GM19035 (cell line): ENCODE measurements around the gene MIA2.
"Not testable (repeated sequence)": the region's sequence is repeated elsewhere in the genome, so short reads cannot be mapped to it uniquely, and the experiment has no call there.

Experiments used
- ATAC-seq: cut with Tn5 transposase; IDR thresholded peaks from one replicate; pipeline ENCODE4 v1.9.1; 2021; ENCODE audit not compliant: unreplicated experiment

The MIA2 gene

DNA sequence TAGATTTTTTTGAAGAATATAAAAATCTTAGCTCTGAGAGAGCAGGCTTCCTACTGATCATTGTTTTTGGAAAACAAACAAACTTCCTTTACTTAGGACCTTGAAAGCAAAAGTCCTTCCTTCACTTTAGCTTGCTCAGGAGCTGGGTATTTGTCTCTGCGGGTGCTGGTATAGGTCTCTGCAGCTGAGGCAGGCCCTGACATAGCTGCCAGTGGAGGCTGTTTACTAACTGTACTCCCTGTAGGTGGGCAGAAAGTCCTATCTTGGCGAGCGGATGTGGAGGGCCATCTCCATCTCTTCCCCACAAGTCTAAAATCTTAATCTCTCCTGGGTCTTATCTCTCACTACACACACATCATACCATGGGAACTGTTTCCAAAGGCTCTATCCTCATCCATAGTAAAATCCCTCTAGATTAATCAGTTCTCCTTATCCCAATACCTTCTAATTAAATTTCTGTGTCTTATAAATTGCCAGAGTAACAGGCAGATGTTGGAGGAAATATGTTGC lies 4.1 kb upstream of the MIA2 start:
- ATAC-seq, result no peak

GRCh38 chr14:39230416-39231035 lies 3.2 kb upstream of the MIA2 start:
- ATAC-seq, result no peak

DNA sequence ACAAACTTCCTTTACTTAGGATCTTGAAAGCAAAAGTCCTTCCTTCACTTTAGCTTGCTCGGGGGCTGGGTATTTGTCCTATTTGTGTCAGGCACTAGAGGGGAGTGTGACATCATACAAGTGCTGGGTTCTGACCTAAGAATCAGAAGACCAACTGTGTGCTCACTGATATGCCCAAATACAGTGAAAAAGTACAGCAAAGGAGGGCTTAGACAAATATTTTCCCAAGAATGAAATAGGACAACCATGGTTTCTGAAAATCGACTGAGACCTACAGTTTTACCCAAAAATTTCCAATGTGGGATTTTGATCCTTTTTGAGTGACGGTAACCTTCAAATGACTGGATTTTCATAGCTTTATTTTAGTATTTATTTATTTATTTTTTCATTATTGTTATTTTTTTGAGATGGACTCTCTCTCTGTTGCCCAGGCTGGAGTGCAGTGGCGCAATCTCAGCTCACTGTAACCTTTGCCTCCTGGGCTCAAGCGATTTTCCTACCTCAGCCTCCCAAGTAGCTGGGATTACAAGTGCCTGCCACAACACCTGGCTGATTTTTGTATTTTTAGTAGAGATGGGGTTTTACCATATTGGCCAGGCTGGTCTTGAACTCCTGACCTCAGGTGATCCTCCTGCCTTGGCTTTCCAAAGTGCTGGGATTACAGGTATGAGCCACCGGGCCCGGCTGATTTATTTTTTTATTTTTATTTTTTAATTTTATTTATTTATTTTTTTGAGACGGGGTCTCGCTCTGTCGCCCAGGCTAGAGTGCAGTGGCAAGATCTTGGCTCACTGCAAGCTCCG lies 1.8 kb upstream of the MIA2 start:
- peak; percentile 86 for ATAC-seq

- ATAC-seq, result no peak
These were observed 930 bp upstream of the MIA2 start for GRCh38 chr14:39232554-39233415.

- ATAC-seq, result not testable (repeated sequence)
These were observed 1.3 kb downstream of the MIA2 start for GRCh38 chr14:39234986-39235385.

DNA sequence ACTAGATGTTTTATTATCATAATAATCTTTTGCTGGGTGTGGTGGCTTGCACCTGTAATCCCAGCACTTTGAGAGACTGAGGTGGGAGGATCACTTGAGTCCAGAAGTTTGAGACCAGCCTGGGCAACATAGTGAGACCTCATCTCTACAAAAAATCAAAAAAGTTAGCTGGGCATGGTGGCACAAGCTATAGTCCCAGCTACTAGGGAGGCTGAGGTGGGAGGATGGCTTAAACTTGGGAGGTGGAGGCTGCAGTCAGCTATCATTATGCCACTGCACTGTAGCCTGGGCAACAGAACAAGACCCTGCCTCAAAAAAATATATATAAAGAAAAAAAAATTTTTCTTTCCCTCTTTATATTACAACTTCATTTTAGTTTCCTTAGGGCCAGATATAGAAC lies 1.8 kb downstream of the MIA2 start:
- ATAC-seq, result not testable (repeated sequence)

DNA sequence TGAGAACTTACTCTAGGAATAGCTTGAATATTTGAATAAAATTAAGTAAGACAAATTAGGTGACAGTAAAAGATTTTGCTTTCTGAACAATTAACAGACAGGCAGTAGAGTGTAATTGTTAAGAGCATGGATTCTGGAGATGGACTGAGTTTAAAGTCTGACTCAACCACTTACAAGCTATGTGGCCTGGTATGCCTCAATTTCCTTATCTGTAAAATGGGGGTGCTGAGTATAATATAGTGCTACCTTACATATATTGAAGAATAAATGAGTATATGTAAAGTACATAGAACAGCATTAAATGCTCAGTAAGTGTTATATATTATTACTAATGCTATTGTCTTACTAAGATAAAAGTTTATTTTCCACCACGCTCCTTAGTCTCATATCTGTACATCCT lies 7.1 kb downstream of the MIA2 start:
- ATAC-seq, result no peak

GRCh38 chr14:39241637-39242036 lies 7.9 kb downstream of the MIA2 start:
- ATAC-seq, result no peak

GRCh38 chr14:39243831-39244230 lies 10.1 kb downstream of the MIA2 start:
- ATAC-seq, result no peak

GRCh38 chr14:39246618-39247017 lies 12.9 kb downstream of the MIA2 start:
- ATAC-seq, result no peak

DNA sequence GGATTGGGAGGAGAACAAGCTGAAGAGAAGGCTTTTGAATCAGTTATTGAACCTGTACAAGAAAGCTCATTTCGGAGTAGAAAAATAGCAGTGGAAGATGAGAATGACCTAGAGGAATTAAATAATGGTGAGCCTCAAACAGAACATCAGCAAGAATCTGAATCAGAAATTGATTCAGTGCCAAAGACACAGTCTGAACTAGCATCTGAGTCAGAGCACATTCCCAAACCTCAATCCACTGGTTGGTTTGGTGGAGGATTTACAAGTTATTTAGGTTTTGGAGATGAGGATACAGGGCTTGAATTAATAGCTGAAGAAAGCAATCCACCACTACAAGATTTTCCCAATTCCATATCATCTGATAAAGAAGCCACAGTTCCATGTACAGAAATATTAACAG lies 13.5 kb downstream of the MIA2 start:
- ATAC-seq, result no peak

GRCh38 chr14:39251547-39251946 lies 17.8 kb downstream of the MIA2 start:
- no peak for ATAC-seq

GRCh38 chr14:39257388-39257787 lies 23.7 kb downstream of the MIA2 start:
- not testable (repeated sequence) for ATAC-seq

- ATAC-seq, result no peak
These were observed 25.2 kb downstream of the MIA2 start for GRCh38 chr14:39258782-39259545.

DNA sequence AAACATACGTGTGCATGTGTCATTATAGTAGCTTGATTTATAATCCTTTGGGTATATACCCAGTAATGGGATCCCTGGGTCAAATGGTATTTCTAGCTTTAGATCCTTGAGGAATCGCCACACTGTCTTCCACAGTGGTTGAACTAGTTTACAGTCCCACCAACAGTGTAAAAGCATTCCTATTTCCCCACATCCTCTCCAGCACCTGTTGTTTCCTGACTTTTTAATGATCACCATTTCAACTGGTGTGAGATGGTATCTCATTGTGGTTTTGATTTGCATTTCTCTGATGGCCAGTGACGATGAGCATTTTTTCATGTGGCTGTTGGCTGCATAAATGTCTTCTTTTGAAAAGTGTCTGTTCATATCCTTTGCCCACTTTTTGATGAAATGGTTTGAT lies 26.4 kb downstream of the MIA2 start:
- ATAC-seq, result not testable (repeated sequence)

DNA sequence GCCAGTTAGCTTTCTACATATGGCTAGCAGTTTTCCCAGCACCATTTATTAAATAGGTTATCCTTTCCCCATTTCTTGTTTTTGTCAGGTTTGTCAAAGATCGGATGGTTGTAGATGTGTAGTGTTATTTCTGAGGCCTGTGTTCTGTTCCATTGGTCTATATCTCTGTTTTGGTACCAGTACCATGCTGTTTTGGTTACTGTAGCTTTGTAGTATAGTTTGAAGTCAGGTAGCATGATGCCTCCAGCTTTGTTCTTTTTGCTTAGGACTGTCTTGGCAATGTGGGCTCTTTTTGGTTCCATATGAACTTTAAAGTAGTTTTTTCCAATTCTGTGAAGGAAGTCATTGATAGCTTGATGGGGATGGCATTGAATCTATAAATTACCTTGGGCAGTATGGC lies 28.5 kb downstream of the MIA2 start:
- ATAC-seq, result not testable (repeated sequence)

DNA sequence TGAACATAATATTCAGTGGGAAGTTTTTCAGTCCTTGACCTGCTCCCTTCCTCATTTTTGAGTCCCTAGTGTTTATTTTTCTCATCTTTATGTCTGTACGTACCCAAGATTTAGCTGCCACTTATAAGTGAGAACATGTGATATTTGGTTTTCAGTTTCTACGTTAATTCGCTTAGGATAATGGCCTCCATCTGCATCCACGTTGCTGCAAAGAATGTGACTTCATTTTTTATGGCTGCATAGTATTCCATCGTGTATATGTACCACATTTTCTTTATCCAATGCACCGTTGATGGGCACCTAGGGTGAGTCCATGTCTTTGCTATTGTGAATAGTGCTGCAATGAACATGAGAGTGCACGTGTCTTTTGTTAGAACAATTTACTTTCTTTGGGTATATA lies 30.3 kb downstream of the MIA2 start:
- ATAC-seq, result no peak

DNA sequence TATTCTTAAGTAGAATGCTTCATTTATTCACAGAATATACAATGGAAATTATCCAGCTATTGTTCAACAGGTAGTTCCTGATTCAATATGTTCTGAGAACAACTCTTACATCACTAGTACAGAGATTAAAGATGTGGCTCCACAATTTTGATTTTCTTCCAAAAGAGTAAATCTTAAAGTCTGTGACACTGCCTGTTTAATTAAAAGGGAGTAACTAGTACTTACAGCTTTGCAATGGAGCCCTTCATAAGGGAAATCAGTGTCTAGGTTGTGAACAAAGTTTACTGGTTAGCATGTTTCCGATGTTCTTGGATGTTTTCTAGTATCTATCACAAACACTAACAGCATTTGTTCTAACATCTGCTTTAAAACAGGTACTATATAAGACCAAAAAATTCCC lies 30.8 kb downstream of the MIA2 start:
- ATAC-seq, result no peak

DNA sequence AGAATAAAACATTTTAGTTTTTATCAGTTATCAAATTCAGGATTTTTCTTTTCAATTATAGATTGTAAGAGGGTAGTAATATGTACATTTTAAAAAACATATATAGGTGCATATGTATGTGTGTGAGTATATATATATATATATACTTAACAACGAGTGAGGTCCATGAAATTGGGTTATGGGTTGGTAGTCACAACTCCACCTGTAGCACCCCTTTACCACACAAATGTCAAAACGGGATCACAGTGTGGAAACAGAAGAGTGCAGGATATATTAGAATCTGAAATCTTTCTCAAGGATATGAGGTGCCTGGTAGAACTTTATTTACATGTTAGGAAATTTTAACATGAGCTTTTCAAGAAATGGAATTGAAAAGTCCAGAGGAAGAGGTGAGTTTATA lies 31.3 kb downstream of the MIA2 start:
- no peak for ATAC-seq

DNA sequence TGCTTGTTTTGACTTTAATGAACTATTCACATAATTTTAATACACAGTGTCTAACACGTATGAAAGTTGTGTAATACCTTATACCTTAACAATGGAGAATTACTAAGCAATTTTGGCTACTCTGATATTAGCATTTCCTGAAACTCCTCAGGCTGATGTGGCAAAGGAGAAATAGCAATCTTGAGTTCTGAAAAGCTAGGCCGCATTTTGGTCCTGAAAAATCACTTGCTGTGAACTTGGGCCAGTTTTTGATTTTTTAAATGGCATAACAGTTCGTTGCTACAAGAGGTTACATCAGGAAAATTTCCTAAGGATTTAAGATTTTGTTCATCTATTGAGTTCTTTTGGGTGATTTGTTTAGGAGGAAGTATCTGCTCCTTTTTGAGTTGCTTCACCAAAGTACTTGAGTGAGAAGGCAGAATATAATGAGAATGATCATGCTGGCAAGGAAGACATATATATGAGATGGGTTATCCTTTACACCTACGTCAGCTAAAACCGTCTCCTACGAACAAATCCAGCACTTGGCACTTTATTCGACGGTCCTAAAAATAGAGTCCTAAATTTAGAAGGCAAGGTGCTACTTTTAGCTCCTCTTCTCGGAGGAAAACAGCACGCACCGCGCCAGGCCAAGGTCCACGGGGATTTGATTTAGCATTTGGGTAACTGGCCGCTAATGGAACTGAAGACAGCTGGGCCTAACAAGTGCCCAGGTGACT lies 32.2 kb downstream of the MIA2 start:
- ATAC-seq, result no peak
